ENCODE data around the gene CADPS.

The CADPS gene

GRCh38 chr3:62882676-62883200 lies 7.5 kb upstream of the CADPS start:
- TF ChIP-seq CTCF (IDR thresholded peaks at IDR 0.05; ENCODE audit: low read length) (no peak), EZH2 (IDR thresholded peaks at IDR 0.05; ENCODE audit: borderline replicate concordance, low read length) (no peak)

GRCh38 chr3:62876064-62876463 lies 848 bp upstream of the CADPS start:
- Histone ChIP-seq H3K27me3 (ENCODE audit: insufficient read depth, low read length) (peaks cover 4% of the 10 kb centered on the region; the same call in 1 of the 2 replicates), H2AFZ (ENCODE audit: low read length) (no peak overlapping the region), H3K4me1 (ENCODE audit: insufficient read depth, low read length, severe bottlenecking) (peaks cover 20% of the 10 kb centered on the region), H4K20me1 (ENCODE audit: insufficient read depth, low read length) (no peaks in the 10 kb centered on the region), H3K9me3 (ENCODE audit: low read length) (no peaks in the 10 kb centered on the region), H3K4me2 (ENCODE audit: low read length) (no peak overlapping the region; the same call in 1 of the 2 replicates), H3K4me3 (ENCODE audit: low read depth, low read length, poor library complexity, severe bottlenecking) (no peak overlapping the region), H3K27ac (ENCODE audit: low read depth, low read length, poor library complexity, severe bottlenecking) (no peak overlapping the region), H3K9ac (ENCODE audit: low read length) (no peak overlapping the region), H3K36me3 (ENCODE audit: insufficient read depth, low read length) (no peaks in the 10 kb centered on the region), H3K79me2 (ENCODE audit: insufficient read depth, low read length) (no peaks in the 10 kb centered on the region), H3K9me2 (ENCODE audit: low read depth, low read length) (no peaks in the 10 kb centered on the region), H3F3A (ENCODE audit: insufficient read depth, low read length) (no peaks in the 10 kb centered on the region)
- TF ChIP-seq EZH2 (IDR thresholded peaks at IDR 0.05; ENCODE audit: borderline replicate concordance, low read length) = no peak
- TF ChIP-seq CTCF (IDR thresholded peaks at IDR 0.05; ENCODE audit: low read length) = no peak

More at GRCh38 chr3:62882676-62883200, 7.5 kb upstream of the CADPS start:
- H3K4me1 ChIP-seq (ENCODE audit: insufficient read depth, low read length, severe bottlenecking) = no peaks in the 10 kb centered on the region
- no peak overlapping the region for H3K4me3 ChIP-seq (ENCODE audit: low read depth, low read length, poor library complexity, severe bottlenecking)
- no peaks in the 10 kb centered on the region for H4K20me1 ChIP-seq (ENCODE audit: insufficient read depth, low read length)
- no peak overlapping the region for H2AFZ ChIP-seq (ENCODE audit: low read length)
- H3K9me3 ChIP-seq (ENCODE audit: low read length) = no peaks in the 10 kb centered on the region
- H3K27me3 ChIP-seq (ENCODE audit: insufficient read depth, low read length) = no peaks in the 10 kb centered on the region
- no peak overlapping the region for H3K4me2 ChIP-seq (ENCODE audit: low read length)
- no peaks in the 10 kb centered on the region for H3K36me3 ChIP-seq (ENCODE audit: insufficient read depth, low read length)
- H3K27ac ChIP-seq (ENCODE audit: low read depth, low read length, poor library complexity, severe bottlenecking) = no peak overlapping the region
- no peaks in the 10 kb centered on the region for H3F3A ChIP-seq (ENCODE audit: insufficient read depth, low read length)
- H3K79me2 ChIP-seq (ENCODE audit: insufficient read depth, low read length) = no peaks in the 10 kb centered on the region
- H3K9ac ChIP-seq (ENCODE audit: low read length) = no peak overlapping the region
- H3K9me2 ChIP-seq (ENCODE audit: low read depth, low read length) = no peaks in the 10 kb centered on the region

GRCh38 chr3:62875558-62876002 lies 364 bp upstream of the CADPS start:
- Histone ChIP-seq H3K4me3 (ENCODE audit: low read depth, low read length, poor library complexity, severe bottlenecking) (peak overlapping the region; percentile 59), H3K27ac (ENCODE audit: low read depth, low read length, poor library complexity, severe bottlenecking) (no peak overlapping the region), H3K36me3 (ENCODE audit: insufficient read depth, low read length) (no peaks in the 10 kb centered on the region), H3K4me2 (ENCODE audit: low read length) (peak overlapping the region; percentile 76), H3K4me1 (ENCODE audit: insufficient read depth, low read length, severe bottlenecking) (peaks cover 20% of the 10 kb centered on the region), H3K9me2 (ENCODE audit: low read depth, low read length) (no peaks in the 10 kb centered on the region), H2AFZ (ENCODE audit: low read length) (no peak overlapping the region), H3K9ac (ENCODE audit: low read length) (no peak overlapping the region), H3K79me2 (ENCODE audit: insufficient read depth, low read length) (no peaks in the 10 kb centered on the region), H3F3A (ENCODE audit: insufficient read depth, low read length) (no peaks in the 10 kb centered on the region), H3K9me3 (ENCODE audit: low read length) (no peaks in the 10 kb centered on the region), H3K27me3 (ENCODE audit: insufficient read depth, low read length) (peaks cover 4% of the 10 kb centered on the region; the same call in 1 of the 2 replicates), H4K20me1 (ENCODE audit: insufficient read depth, low read length) (no peaks in the 10 kb centered on the region)
- TF ChIP-seq EZH2 (IDR thresholded peaks at IDR 0.05; ENCODE audit: borderline replicate concordance, low read length) = no peak
- TF ChIP-seq CTCF (IDR thresholded peaks at IDR 0.05; ENCODE audit: low read length) = no peak

Measured in OCI-LY1 (cell line).